ENCODE measurements around the gene SERPIND1.

GRCh38 chr22:20809538-20810185 lies 35.7 kb downstream of the SERPIND1 start:
- TF ChIP-seq CTCF (IDR thresholded peaks at IDR 0.05; ENCODE audit: poor library complexity, severe bottlenecking) (no peak), TAF1 (IDR thresholded peaks at IDR 0.05; ENCODE audit: low read depth) (no peak)
